Measurements from ENCODE around the gene ZNF17.

The ZNF17 gene

DNA sequence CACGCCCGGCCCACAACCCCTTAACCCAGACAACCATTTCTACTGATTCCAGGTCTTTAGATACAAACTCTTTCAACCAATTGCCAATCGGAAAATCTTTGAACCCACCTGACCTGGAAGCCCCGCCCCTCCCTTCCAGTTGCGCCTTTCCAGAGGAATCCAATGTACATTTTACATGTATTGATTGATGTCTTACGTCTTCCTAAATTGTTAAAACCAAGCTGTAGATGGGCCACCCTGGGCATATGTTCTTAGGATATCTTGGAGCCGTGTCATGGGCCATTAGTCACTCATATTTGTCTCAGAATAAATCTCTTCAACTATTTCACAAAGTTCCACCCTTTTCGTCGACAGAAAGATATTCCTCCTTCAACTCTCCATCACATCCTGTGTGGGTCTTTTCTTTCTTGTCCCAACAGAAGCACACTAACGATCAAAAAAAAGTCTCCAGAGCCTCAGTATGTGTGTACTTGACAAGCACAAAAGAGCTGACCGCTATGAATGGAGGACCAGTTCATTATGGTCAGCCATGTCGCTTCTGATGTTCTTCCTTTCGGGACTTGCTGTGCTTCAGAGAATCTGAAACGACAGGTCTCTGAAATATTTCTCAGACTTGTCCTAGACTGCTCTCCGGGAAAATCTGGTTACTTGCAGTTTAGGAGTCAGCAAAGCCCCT is 23.6 kb downstream of the ZNF17 start:
- DNase-seq, result no peak

DNA sequence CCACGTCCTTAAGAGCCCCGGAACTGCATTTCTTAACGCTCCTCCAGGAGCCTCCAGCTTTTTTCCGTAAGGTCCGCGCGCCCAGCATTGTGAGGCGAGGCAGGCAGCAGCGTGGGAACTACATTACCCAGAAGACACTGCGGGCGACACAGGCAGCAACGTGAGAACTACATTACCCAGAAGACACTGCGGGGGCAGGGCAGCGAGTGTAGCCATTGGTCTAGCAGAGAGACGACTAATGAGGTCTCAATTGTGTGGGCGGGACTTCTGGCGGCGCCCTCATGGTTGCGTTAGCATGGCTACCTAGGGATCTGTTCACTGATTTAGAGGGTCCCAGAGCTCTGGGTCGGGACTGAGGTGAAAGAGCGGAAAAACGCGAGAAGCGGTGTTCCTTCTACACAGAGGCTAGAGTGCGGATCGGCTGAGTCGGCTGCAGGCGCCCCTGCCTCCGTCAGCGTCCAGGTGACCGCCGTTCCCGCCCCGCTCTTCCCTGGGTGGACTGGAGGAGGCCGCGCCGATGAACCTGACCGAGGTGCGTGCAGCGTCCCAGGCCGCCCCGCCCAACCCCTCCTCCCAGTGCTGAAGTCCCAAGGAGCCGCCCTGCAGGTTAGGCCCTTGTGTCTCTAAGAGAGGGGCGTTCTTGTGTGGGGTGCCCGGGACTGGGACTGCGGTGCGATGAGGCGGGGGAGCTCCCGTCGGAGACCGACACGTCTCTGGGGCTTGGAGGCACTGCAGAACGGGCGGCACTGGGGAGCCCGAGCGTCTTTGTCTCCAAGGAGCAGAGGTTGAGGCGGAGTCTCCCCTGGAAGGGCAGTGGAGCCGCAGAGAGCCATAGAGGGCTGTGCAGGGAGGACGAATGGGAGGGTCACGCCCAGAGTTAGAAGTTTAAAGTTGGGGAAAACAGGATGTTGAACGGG is 24.4 kb downstream of the ZNF17 start, which contains the start of gene ZNF749:
Gene ZNF749 (plus strand): TSS at position 264 of the 917 bp plus-strand sequence. CDS start 254 bp downstream, at position 518.
- DNase-seq, result peak; percentile 99

DNA sequence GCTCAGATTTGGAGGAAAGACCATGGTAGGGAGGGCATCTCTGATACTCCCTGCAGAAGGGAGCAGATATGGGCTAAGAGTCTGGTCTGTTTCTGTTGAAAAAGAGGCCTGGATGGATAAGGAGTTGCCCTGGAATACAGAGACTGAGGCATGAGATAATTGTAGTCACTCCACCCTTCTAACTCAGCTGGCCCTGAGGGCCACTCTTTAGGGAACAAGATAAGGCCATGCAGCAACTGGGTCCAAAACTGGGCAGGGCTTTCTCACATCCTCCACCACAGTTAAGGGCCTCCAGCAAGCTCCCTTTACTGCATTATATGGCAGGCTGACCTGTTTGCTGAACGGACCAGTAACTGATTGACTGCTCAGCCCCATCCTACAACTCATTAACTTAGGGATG is 25.5 kb downstream of the ZNF17 start:
- DNase-seq, result no peak

DNA sequence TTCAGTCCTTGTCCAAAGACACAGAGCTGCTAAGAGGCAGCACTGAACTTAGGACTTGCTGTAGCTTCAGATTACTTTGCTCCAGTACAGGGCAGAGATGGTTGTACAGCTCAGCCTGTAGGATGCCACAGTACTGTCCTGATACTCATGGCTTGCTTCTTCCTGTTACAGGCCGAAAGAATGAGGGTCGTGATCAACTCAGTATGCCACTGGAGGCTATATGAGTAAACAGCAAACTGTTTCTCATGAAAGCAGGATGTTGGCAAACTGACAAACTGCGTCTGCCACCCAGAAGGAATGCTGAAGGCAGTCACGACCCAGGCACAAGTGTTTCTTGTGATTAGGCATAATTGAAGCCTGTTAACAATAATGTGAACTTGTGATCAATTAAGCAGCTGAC is 27.0 kb downstream of the ZNF17 start:
- DNase-seq, result no peak

DNA sequence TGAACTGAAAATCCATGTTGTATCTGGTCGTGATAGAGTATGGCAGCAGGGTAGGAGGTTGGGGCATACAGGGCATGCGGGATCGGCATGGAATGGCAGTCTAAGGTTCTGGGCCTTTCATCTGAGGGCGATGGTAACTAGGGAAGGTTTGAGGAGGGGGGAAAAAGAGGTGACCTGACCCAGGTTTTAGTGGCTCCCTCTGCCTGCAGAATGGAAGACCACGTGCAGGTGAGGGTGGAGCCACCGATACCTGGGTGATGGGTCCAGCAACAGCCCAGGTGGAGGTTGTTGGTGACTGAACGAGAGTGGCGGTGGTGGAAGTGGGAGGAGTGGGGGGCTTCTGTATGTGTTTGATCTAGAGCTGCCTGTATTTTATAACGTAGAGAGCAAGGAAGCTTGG is 28.0 kb downstream of the ZNF17 start:
- DNase-seq, result no peak

DNA sequence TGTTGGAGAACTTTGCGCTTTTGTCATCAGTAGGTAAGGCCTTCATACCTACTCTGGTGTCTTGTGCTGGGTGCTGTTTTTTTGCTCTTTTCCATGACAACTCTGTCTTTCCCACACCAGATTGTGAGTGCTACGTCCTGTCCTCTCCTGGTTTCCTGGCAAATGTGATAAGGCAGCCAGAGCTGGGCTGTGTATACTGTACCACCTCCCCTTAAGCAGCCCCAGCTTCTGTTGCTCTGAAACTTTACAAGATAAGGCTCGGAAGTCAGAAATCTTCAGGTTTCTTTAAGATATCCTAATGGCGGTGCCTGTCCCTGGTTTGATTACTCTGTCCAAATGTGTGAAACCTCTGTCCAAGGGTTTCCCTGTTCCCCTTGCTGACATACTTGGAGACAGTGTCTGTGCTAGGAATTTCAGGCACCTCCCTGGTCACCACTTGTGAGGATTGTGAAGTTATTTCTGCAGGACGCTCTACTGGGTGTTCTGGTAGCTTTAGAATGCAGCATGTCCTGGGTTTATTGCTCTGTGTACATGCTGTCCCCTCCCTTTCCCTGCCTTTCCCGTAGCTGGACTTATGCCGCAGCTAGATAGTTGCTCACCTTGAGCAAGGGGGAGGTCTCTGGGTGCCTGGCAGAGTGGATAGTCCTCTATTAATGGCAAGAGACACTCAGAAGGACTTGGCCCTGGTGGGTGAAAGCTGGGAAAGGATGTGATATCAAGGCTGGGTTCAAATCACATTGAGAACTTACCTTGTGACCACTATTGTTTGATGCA is 31.2 kb downstream of the ZNF17 start:
- no peak for DNase-seq

DNA sequence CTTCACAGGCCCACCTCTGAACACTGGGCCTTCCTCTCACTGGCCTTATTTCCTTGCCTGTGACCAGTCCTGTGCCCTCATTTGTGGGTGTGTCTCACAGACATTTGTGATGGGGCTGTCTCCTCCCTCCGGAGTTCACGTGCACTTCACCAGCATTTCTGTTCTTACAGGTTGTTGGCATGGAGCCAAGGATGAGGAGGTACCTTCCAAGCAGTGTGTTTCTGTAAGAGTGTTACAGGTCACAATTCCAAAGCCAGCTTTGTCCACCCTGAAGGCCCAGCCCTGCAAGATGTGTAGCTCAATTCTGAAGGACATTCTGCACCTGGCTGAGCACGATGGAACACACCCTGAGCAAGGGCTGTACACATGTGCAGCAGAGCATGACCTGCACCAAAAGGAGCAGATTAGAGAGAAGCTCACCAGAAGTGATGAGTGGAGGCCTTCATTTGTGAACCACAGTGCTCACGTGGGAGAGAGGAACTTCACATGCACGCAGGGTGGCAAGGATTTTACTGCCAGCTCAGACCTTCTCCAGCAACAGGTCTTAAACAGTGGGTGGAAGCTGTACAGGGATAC is 32.2 kb downstream of the ZNF17 start:
- DNase-seq, result no peak

DNA sequence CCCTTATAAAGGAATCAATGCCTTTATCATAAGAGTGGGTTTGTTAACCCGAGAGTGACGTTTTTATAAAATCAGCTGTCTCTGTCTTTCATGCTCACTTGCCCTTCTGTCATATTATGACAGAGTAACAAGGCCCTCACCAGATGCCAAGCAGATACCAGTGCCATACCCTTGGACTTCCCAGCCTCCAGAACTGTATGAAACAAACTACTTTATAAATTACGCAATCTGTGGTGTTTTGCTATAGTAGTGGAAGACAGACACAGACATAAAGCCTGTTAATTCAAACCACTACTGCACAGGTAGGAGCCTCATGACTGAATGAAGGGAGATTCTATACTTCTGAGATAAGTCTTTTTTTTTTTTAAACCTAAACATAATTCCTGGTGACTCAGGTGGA is 41.3 kb downstream of the ZNF17 start:
- DNase-seq, result no peak

DNA sequence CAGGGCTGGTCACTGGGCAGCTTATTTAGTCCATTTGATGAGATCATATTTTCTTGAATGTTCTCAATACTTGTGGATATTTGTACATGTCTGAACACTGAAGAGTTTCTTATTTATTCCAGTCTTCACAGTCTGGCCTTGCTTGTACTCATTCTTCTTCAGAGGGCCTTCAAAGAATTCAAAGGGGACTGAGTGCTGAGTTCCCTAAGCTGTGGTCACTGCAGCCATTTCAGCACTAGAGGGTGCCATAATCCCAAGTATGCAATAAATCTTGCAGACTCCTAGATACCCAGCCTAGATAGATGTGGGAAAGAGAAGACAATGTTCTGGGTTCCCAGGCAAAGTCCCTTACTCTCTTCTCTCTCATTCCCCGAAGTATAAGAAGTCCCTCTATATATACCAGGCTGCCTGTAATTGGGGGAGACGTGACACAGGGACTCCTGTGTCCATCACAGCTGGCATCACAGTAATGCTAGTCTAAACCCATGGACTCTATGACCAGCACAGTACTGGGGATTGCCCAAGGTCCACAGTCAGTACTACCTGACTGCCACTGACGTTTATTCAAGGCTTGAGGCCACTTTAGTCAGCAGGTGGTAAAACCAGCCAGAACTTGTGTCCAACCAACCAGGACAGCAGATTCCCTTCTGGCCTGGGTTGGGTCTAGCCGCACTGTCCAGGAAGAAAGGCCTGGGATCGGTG is 54.9 kb downstream of the ZNF17 start:
- DNase-seq, result no peak

DNA sequence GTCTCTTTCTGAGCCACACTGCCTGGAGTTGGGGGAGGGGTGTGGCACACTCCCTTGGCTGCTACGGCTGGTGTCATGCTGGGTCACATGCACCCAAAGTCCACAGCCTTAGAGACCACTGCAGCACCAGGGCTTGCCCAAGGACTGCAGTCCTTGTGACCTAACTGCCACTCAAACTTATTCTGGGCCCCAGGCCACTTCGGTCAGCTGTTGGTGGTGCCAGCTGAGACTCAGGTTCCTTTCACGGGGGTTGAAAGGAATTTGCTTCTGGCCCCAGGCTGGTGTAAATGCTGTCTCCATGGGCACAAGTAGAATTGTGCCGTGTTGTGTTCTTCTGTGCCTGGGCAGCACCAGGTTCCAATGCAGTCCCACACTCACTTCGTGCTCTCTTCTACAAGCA is 55.5 kb downstream of the ZNF17 start:
- no peak for DNase-seq

Measured in NCI-H1436 treated with DMSO at 0.1 percent for 48 hours (cell line).